Measurements from ENCODE around the gene FOXB1. TPM values are rescaled to one million over a fixed set of nuclear protein-coding genes. Genes with fewer than 3 reads are reported as not detected.

The FOXB1 gene
- total and polyA plus RNA-seq, 9 of the 15 experiments (the other 6 are each of a cell fraction or from before 2014, with no cell fraction given): not detected

DNA sequence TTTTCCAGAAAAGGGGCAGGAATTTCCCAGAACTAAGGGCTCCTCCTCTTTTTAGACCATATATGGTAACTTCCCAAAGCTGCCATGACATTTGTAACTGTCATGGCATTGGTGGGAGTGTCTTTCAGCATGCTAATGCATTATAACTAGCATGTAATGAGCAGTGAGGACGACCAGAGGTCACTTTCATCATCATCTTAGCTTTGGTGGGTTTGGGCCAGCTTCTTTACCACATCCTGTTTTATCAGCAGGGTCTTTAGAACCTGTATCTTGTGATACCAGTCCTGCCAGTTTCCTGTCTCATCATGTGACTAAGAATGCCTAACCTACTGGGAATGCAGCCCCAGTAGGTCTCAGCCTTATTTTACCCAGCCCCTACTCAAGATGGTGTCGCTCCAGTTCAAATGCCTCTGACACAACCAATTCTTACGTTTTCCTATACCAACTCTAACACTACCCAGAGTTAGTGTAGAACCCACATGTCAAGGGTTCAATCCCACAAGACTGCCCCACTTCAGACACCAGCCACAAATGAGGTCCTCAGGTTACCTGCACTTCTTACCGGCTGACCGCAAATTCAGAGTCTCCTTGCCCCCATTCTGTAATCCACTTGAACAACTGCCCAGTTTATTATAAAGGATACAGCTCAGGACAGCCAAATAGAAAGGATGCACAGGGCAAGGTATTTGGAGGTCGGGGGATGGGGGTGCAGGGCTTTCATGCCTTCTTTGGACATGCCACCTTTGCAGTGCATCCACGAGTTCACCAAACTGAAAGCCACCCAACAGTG lies 17.7 kb downstream of the FOXB1 start (continued):
- TF ChIP-seq POLR2H (tag; IDR thresholded peaks at IDR 0.05; ENCODE audit: low read depth): peak; percentile 58
- no peak for TF ChIP-seq ZC3H4 (CRISPR knock-in tag; IDR thresholded peaks at IDR 0.05; ENCODE audit: borderline replicate concordance)
- no peak for TF ChIP-seq PHB (CRISPR knock-in tag; IDR thresholded peaks at IDR 0.05)
- no peak for TF ChIP-seq KLF13 (tag; IDR thresholded peaks at IDR 0.05; ENCODE audit: borderline replicate concordance, low read depth)
- TF ChIP-seq ARID1B (IDR thresholded peaks at IDR 0.05): no peak
- no peak for TF ChIP-seq RBM14 (IDR thresholded peaks at IDR 0.05; ENCODE audit: borderline replicate concordance, insufficient read depth, low read depth, low read length)
- peak; percentile 64; the same call in 1 of the 2 replicates for TF ChIP-seq PTTG1 (tag; IDR thresholded peaks at IDR 0.05; ENCODE audit: low read depth)
- TF ChIP-seq ZNF41 (CRISPR knock-in tag; conservative IDR thresholded peaks at IDR 0.05): peak; percentile 96
- TF ChIP-seq SRSF9 (IDR thresholded peaks at IDR 0.05; ENCODE audit: borderline replicate concordance, low read depth, low read length): no peak
- no peak for TF ChIP-seq TBP (optimal IDR thresholded peaks at IDR 0.05; ENCODE audit: low read depth, low read length)
- no peak for TF ChIP-seq MTF1 (CRISPR knock-in tag; IDR thresholded peaks at IDR 0.05; ENCODE audit: borderline replicate concordance)
- peak; percentile 40; the same call in 1 of the 2 replicates for TF ChIP-seq ETV1 (tag; conservative IDR thresholded peaks at IDR 0.05; ENCODE audit: low read depth)
- TF ChIP-seq ZNF282 (CRISPR knock-in tag; IDR thresholded peaks at IDR 0.05): no peak
- TF ChIP-seq ZNF146 (CRISPR knock-in tag; IDR thresholded peaks at IDR 0.05; ENCODE audit: unreplicated experiment): no peak
- TF ChIP-seq, protein P1, sequence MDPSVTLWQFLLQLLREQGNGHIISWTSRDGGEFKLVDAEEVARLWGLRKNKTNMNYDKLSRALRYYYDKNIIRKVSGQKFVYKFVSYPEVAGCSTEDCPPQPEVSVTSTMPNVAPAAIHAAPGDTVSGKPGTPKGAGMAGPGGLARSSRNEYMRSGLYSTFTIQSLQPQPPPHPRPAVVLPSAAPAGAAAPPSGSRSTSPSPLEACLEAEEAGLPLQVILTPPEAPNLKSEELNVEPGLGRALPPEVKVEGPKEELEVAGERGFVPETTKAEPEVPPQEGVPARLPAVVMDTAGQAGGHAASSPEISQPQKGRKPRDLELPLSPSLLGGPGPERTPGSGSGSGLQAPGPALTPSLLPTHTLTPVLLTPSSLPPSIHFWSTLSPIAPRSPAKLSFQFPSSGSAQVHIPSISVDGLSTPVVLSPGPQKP (CRISPR knock-in tag; IDR thresholded peaks at IDR 0.05): no peak
- TF ChIP-seq ZNF232 (CRISPR knock-in tag; IDR thresholded peaks at IDR 0.05): no peak
- TF ChIP-seq MLX (CRISPR knock-in tag; conservative IDR thresholded peaks at IDR 0.05): no peak
- peak; percentile 98 for TF ChIP-seq ZNF766 (CRISPR knock-in tag; conservative IDR thresholded peaks at IDR 0.05)
- TF ChIP-seq ZNF445 (CRISPR knock-in tag; IDR thresholded peaks at IDR 0.05; ENCODE audit: low read depth): peak; percentile 96
- TF ChIP-seq CAMTA2 (CRISPR knock-in tag; conservative IDR thresholded peaks at IDR 0.05): no peak
- no peak for TF ChIP-seq GATAD2B (IDR thresholded peaks at IDR 0.05; ENCODE audit: borderline replicate concordance)
- no peak for TF ChIP-seq SNIP1 (IDR thresholded peaks at IDR 0.05; ENCODE audit: low read depth)
- TF ChIP-seq CBX1 (IDR thresholded peaks at IDR 0.05; ENCODE audit: low read depth): no peak
- TF ChIP-seq CEBPB (tag; IDR thresholded peaks at IDR 0.05): no peak
- TF ChIP-seq SAFB2 (IDR thresholded peaks at IDR 0.05; ENCODE audit: borderline replicate concordance, low read depth, low read length, severe bottlenecking): no peak
- TF ChIP-seq IFI16 (CRISPR knock-in tag; IDR thresholded peaks at IDR 0.05): no peak
- TF ChIP-seq VEZF1 (CRISPR knock-in tag; IDR thresholded peaks at IDR 0.05): peak; percentile 64
